Thoracic aorta (tissue), 2 donors: ENCODE results near the gene THTPA. TPM values are rescaled to one million over a fixed set of nuclear protein-coding genes. Genes with fewer than 3 reads are reported as not detected.

Experiments
- ATAC-seq: fragments of 150-250 bp; one replicate; pipeline ENCODE4 v1.8.0; 2017; ENCODE audit warnings: low read depth; ENCODE audit not compliant: insufficient number of reproducible peaks, low FRiP score
- DNase-seq: peaks from one replicate; pipeline ENCODE4 v3.0.0-alpha.2; 2020; ENCODE audit warnings: low spot score
- H3K27ac ChIP-seq, 2 donors: fragments of 200-600 bp; sonication (generic); 1 replicate in 1 of 2; 2 replicates in 1 of 2; pipeline ENCODE4 v1.5.1; 2016; ENCODE audit warnings: mild to moderate bottlenecking in 2 of 2, moderate library complexity in 2 of 2
- H3K27me3 ChIP-seq: fragments of 200-600 bp; sonication (generic); replicated peaks from 2 replicates; pipeline ENCODE4 v1.6.0; 2016; ENCODE audit warnings: mild to moderate bottlenecking; ENCODE audit not compliant: insufficient read depth
- H3K36me3 ChIP-seq: fragments of 200-600 bp; sonication (generic); one replicate; pipeline ENCODE4 v1.5.1; 2016
- H3K4me1 ChIP-seq, 2 donors: fragments of 200-600 bp; sonication (generic); 1 replicate in 1 of 2; 2 replicates in 1 of 2; pipeline versions ENCODE4 v1.5.1 to v1.6.0; 2016; ENCODE audit warnings: low read depth in 2 of 2, mild to moderate bottlenecking in 1 of 2; ENCODE audit not compliant: control insufficient read depth in 1 of 2
- H3K4me3 ChIP-seq: fragments of 200-600 bp; sonication (generic); 2 replicates; pipeline ENCODE4 v1.5.1; 2016; ENCODE audit warnings: mild to moderate bottlenecking
- H3K9me3 ChIP-seq: fragments of 200-600 bp; sonication (generic); 2 replicates; pipeline ENCODE4 v1.5.1; 2016
- CTCF ChIP-seq: fragments of 200-600 bp; sonication (generic); IDR thresholded peaks from one replicate; pipeline ENCODE4 v1.5.1; 2019; ENCODE audit warnings: antibody characterized with exemption
- total RNA-seq, 2 donors: library from RNA; depleted of rRNA; stranded (reverse); fragments of >200 nt; gene quantifications; one replicate each; pipeline versions ENCODE4 v1.1.0 to v1.2.3, GENCODE V29; 2016

Gene THTPA
- total RNA-seq, 2 donors from 2014 or later, result 17.8 to 30.9 TPM

DNA sequence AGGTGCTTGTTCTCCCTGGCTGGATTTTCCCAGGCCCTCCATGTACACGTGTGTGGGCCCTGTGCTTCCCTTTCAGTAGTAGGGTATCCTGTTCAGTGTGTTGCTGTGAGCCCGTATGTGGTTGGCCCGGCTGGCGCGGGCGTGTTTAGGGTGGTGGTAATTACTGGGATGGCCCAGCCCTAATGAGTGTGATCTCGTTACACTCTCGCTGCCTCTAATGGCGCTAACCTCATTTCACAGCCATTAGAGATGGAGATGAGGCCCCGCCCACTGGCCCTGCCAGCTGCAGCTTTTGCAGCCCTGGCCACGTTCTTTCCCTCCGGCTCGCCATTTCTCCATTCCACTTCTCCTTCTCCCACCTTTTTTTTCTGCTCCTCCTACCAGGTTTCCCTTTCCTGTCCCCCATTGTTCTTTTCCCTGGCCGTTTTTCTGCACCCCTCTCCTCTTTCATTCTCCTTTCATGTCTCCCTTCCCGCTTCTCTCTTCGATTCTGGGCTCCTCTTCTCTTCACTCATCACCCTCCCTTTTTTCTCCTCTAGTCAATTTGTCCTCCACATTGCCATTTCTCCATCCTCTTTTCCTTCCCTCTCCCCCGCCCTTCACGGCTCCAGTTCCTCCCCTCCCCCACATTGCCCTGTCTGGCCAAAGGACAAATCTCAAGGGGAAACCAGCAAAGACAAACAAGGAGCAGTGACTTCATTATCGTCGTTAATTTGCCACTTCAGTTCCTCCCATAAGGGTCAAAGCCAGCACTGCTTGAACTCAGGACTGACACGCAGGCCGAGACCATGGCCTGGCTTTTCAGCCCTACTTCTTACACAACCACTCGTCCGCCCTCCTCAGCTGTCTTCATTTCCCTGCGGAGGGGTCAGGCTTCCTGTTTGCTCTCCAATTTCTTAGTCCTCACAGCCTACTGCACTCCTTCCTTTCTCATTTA is 11.3 kb upstream of the THTPA start:
- Histone ChIP-seq H3K27me3 (no peaks in the 10 kb centered on the region), H3K4me3 (no peak overlapping the region), H3K27ac (no peak overlapping the region), H3K9me3 (no peaks in the 10 kb centered on the region), H3K4me1 (no peaks in the 10 kb centered on the region), H3K36me3 (no peaks in the 10 kb centered on the region)
- ATAC-seq, result no peak
- DNase-seq, result no peak
- no peak for TF ChIP-seq CTCF

DNA sequence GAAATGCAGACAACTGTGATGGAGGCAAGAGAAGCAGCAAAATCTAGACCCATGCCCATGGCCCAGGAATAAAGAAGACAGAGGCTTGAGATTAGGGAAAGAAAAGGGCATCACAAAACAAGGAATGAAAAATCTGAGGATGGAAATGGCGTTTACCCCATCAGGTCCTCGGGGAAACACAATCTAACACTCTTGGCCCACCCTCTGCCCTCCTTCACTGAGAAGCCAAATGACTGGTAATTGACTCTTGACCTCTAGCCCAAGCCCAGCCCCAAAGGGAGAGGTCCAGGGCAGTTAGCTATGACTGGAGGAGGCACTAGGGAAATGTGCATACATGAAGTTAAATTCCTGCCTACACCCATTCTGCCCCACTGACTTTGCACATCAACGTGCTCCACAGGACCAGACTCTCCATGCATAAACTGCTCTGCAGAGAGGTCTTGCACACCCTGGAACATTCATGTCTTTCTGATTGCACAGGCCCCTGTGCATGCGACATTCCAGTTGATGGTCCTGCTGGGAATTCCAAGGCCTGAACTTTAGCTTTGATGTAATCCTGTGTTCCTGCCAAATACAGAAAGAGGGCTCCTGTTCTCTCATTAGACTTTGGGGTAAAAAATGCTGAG is 10.2 kb upstream of the THTPA start:
- DNase-seq (no peak), ATAC-seq (no peak)
- H3K4me3 ChIP-seq, result no peak overlapping the region

DNA sequence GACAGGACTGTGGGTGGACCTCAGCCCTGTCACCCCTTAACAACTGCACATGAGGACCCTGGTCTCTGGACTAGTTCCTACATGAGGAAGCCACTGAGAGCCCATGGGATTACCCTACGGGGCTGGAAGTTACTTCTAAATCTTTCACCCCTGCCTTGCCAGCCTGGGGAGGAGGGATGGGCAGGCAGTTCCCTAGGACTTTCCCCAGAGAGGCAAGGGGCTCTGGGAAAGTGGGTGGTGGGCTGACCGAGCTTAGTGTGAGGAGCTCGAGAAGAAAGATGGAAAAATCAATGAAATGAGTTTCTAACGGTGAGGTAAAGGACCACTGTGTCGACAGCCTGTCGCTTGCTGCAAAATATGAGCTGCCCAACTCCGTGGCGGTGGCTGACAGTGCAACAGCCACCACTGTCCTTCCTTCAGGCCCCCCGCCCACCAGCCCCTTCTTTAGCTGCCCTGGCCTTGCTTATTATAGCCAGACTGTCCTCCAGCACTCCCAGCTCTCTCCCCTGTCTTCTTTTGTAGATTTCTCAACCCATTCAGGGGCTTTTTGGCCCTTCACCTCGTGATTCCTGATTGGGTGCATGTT is 9.5 kb upstream of the THTPA start:
- Histone ChIP-seq H3K9me3 (no peaks in the 10 kb centered on the region), H3K27ac (no peak overlapping the region), H3K4me3 (no peak overlapping the region), H3K4me1 (peaks cover 0 to 8% of the 10 kb centered on the region in 2 donors), H3K36me3 (no peaks in the 10 kb centered on the region), H3K27me3 (no peaks in the 10 kb centered on the region)
- DNase-seq (no peak), ATAC-seq (no peak)
- no peak for TF ChIP-seq CTCF

More for the DNA sequence above, 10.2 kb upstream of the THTPA start:
- no peak for TF ChIP-seq CTCF
- Histone ChIP-seq H3K27ac (no peak overlapping the region), H3K4me1 (peaks cover 0 to 8% of the 10 kb centered on the region in 2 donors), H3K9me3 (no peaks in the 10 kb centered on the region), H3K27me3 (no peaks in the 10 kb centered on the region), H3K36me3 (no peaks in the 10 kb centered on the region)

DNA sequence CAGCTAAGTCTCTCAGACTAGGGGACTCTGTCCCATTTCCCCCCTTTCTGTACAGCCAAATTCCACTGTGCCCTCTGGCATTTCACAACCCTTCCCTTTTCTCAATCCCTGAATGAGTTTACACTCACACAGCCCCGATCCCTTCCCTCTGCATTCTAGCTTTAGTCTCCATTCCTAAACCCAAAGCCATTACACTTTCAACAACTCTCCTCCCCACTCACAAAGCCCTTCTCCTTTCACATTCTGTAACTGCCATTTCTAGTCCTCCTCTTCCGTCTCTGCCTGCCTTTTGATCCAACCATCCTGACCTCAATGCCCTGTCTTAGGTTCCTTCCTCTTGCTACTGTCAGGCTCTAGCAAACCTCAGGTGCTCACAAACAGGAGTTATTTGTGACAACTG is 8.1 kb upstream of the THTPA start:
- ATAC-seq (no peak), DNase-seq (no peak)
- H3K27me3 ChIP-seq, result no peaks in the 10 kb centered on the region
- peaks cover 0 to 13% of the 10 kb centered on the region in 2 donors for H3K4me1 ChIP-seq
- no peak overlapping the region for H3K4me3 ChIP-seq
- no peaks in the 10 kb centered on the region for H3K36me3 ChIP-seq
- H3K9me3 ChIP-seq, result no peaks in the 10 kb centered on the region
- H3K27ac ChIP-seq, result no peak overlapping the region
- TF ChIP-seq CTCF, result no peak
